GM19035 (cell line): ENCODE data around the gene KCNC3.
"Not testable (repeated sequence)": the region's sequence is repeated elsewhere in the genome, so short reads cannot be mapped to it uniquely, and the experiment has no call there.

Experiments
- ATAC-seq: cut with Tn5 transposase; IDR thresholded peaks from one replicate; pipeline ENCODE4 v1.9.1; 2021; ENCODE audit not compliant: unreplicated experiment

The KCNC3 gene

GRCh38 chr19:50356691-50357177 lies 27.6 kb upstream of the KCNC3 start:
- no peak for ATAC-seq

- ATAC-seq = not testable (repeated sequence)
Measured at GRCh38 chr19:50353487-50353880, 24.3 kb upstream of the KCNC3 start.

DNA sequence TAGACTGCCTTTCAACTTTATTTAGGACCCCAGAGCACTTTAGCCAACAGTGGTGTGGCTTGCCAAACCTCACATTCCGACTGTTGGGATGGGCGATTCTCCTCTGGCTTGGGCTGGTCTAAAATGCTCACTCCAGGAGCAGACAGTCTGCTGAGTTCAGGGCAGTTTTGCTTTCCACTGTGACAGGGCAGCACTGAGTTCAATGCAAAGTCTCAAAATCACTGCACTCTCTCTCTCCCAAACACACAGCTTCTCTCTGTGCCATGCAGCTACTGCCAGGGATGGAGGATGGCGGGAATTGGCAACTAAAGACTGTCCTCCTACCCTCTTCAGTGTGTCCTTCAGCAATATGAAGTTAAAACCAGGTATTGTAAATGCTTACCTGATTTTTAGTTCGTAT lies 23.1 kb upstream of the KCNC3 start:
- no peak for ATAC-seq

DNA sequence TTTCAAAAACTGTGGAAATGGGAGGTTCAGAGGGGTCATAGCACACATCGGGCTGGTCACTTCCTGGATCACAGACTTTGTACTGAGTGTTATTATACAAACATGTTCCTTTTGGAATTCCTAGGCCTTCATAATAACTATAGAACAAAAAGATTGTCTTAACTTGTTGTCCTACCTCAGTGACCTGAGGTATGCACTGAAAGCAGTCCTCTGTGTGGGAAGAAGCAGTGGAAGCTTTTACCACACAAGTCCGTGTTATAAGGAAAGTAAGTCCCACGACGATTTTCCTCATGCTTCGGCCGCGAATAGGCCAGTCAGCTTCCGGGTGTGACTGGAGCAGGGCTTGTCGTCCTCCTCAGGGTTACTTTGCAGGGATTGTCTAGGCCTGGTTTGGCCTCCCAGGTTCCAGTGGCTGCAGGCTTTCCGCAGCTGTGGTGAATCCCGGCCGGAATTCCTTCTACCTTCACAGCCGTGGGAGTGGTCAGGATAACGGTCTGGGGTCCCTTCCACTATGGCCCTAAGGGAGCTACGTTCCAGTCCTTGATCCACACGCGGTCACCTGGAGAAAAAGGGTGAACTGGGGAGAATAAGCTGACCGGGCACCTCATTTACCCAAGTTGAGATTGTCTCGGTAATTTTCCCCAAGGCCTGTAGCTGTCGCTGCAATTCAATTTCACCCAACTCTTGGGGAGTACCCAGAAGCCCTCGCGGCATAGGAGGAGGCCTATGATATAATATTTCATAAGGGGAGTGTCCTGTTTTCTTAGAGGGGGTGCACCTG lies 20.3 kb upstream of the KCNC3 start:
- no peak for ATAC-seq

- not testable (repeated sequence) for ATAC-seq
Measured at GRCh38 chr19:50347089-50347581, 18.0 kb upstream of the KCNC3 start.

DNA sequence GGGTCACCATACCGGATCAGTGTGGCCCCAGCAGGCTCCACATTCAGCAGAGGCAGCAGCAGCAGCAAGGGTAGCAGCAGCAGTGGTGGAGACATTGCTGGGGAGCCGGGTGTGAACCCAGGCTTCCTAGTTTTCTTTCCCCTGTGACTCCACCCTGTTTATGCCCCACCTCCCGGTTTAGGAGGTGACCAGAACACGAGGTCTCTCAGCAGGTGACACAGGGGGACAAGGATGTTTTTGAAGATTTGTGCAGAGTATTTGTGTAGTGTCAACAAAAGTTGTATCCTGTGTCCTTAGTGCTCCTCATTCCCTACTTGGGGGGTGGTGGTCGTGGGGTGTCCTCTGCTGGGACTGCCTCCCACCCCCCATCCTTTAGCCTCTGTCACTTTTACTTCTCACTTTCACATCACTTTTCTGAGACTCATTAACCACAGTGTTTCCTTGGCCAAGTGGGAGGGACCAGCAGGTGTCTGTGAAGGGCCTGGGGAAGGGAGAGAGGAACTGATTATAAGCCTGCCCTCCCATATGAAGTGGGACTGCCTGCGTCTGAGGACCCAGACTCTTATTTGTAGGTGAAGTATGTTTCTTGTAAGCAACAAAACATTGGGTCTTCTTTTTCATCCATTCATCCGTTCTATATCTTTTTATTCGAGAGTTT lies 15.6 kb upstream of the KCNC3 start:
- no peak for ATAC-seq

DNA sequence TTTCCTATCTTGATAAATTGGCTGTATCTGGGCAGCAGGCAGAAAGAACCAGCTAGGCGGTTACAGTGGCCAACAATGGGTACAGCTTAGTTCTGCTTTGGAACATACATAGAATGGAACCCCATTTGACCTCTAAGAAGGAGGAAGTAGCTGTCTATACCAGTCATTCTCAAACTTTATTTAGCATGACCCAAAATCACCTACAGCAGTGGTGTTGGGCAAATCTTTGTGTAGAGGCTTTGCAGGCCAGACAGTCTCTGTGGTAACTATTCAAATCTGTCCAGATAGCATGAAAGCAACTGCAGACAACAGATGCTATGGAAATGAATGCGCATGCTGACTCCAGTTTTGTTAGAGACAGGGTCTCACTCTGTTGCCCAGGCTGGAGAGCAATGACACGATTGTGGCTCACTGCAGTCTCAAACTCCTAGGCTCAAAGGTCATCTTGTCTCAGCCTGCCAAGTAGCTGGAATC lies 12.0 kb upstream of the KCNC3 start:
- ATAC-seq = peak; percentile 75

GRCh38 chr19:50340331-50340730 lies 11.2 kb upstream of the KCNC3 start:
- no peak for ATAC-seq

DNA sequence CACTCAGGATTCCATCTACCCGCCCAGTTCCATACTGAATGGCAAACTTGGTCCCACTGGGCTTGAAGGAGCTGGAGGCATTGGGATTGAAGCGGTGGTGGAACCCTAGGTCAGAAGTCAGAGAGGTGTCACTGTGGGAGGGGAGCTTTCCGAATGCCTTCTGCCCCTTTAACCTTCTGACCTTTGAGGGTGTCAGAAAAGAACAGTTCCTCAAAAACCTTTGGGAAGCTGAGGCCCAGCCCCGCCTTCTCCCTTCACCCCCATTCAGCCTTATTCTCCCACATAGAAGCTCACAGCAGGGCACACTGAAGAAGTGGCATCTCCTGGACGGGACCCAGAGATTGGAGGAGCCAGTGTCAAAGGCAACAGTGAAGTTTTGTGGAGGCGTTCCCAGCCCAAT lies 7.9 kb upstream of the KCNC3 start:
- not testable (repeated sequence) for ATAC-seq

DNA sequence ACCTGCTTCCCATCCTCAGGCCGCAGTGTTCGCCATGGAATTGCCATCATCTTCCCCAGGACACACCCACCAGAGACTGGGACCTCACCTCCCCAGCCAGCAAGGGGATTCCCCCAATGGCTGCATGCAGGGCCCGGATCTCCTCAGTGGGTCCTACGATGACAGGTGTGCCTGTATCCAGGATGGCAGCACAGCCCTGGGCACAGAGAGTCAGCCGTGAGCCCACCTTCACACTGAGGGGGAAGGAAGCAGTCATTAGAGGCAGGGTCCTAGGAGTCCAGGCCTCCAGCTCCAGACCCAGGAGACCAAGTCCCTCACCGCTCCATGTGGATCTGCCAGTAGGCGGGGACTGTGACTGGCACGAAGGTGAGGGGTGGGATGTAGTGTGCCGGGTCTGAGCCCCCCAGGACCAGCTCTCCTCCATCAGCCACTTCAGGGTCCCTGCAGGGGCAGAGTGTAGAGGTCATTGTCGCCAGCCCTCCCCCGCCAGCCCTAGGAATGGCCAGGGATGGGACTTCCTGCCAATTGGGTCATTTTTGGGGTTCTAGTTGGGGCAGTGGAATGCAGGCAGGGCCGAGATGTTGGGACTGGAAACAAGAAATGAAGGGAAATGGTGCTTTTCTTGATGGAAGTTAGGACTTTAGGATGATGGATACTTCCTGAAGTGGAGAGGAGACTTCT lies 5.7 kb upstream of the KCNC3 start:
- ATAC-seq = no peak

DNA sequence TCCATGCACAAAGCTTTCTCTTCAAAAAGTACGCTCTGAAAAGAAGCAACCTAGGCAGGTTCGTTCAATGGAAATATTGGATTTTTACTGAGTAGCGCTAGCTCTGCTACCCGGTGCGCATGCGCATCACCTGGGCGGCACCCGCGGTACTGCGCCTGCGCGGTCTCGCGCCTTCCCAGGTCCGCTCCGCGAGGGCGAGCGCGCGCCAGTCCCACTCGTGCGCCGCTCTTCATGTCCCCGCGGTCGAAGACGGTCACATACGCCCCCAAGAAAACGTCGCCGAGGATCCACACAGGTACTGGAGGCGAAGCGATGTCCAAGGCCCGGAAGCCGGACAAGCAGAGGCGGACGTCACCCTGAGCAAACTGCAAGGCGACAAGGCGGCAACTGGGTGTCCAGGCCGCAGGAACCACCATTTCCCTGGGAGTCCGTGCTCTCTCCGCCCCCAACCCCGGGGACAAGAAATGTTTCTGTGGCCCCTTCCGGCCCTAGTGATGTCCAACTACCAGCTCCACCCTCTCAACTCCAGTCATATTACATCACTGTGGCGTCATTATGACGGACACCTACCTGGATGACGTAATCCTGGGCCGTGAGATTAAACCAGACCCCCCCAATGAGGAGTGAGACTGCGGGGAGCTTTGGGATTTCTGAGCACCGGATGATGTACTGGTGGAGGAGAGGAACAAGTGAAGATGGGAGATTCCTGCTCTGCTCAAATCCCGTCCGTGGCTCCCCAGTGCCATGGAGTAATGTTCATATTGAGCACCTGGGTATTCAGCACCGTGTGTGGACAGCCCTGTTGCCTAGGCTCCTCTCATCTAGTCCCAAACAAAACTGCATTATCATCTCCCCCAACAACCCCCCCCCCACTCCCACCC lies 4.8 kb upstream of the KCNC3 start:
- ATAC-seq = peak; percentile 23

DNA sequence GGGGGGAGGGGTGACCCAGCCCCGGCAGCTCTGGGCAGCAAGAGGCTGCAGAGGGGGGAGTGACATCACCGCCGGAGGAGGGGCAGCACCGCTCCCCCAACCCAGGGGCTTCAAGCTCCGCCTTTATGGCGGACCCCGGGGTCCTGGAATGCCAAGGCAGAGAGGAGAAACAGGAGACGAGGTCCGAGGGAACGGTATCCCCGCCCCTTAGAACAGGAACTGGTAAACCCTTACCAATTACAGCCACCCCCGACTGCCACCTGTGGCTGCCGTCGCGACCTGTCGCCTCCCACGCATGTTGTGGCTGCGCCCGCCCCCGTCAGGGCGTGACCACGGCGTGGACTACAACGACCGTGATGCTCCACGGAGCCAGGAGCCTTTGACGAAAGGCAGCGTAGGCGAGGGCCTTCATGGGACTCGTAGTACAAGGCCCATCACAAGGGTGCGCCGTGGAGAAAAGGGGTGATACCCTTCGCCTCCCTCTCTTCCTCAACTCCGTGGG lies 4.1 kb upstream of the KCNC3 start:
- peak; percentile 48 for ATAC-seq

DNA sequence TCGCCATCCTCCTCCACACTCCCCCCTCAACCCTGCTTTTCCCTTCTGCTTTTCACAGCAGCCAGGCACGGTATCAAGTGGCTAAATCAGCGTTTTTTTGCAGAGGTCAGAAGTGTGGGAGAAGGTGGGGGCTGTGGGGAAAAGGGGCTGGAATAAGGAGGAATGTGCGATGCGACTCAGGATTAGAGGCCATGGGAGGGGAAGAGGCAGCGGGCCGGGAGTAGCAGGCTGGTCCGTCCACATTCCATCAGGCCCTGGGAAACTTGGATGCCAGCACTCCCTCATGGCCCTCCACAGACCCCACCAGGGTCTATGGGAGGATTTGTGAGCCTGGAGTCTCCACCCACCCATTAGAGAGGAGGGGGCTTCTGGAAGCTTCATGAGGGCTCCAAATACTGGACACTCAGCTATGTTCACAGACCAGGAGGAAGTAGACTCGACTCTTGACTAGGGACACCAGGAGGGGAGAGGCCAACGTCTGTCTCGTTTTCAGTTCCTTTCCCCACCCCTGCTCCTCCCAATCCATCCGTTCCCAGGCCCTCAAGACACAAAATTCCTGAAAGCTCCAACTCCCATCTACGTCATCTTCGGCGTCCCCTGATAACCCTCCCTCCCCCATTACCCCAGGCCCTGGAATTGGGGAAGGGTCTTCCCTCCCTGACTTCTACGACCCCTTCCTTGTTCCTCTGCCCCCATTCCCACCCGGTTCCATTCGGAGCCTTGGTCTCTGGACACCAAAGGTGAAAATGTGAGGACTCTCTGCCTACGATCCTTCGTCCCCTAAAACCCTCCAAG lies 3.3 kb upstream of the KCNC3 start:
- no peak for ATAC-seq

DNA sequence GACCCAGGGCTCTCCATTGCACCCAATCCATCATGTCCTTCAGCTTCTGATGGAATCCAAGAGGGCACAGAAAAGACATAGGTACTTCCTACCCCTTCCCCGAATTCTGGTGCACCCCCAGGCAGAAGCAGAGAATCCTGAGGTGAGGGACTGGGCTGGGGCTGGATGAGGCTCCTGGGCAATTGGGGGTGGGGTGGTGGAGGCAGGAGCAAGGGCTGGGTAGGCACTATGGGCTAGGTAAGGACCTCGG lies 2.7 kb upstream of the KCNC3 start:
- no peak for ATAC-seq

GRCh38 chr19:50331221-50331993 lies 2.2 kb upstream of the KCNC3 start:
- ATAC-seq = no peak

GRCh38 chr19:50330365-50331078 lies 1.3 kb upstream of the KCNC3 start:
- peak; percentile 30 for ATAC-seq

DNA sequence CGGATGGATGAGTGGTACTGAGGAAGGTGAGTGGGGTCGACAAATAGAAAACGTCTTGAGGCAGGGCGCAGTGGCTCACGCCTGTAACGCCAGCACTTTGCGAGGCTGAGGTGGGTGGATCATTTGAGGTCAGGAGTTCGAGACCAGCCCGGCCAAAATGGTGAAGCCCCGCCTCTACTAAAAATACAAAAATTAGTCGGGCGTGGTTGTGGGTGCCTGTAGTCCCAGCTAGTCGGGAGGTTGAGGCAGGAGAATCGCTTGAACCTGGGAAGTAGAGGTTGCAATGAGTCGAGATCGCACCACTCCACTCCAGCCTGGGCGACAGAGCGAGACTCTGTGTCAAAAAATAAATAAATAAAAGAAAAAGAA lies 733 bp upstream of the KCNC3 start:
- not testable (repeated sequence) for ATAC-seq

DNA sequence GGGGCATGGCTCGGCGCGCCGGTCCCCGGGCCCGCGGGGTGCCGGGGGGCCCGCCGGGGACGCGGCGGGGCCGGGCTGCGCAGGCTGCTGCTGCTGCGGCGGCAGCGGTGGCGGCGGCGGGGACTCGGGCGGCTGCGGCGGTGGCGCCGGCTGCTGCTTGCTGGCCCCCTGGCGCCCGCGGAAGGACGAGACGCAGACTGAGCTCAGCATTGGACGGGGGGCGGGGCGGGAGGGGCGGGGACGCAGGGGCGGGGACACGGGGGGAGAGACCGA lies 368 bp downstream of the KCNC3 start:
- peak; percentile 18 for ATAC-seq
